Kidney tubule cell (primary cell): ENCODE measurements around the gene GRIK3.

Experiments
- DNase-seq: peaks from one replicate; pipeline ENCODE4 v3.0.0-alpha.2; 2018; ENCODE audit warnings: low spot score

GRIK3 gene

GRCh38 chr1:36761113-36761512 lies 273.2 kb downstream of the GRIK3 start:
- no peak for DNase-seq

- no peak for DNase-seq
Observed at GRCh38 chr1:36760081-36760480, 274.2 kb downstream of the GRIK3 start.

GRCh38 chr1:36759355-36759754 lies 275.0 kb downstream of the GRIK3 start:
- no peak for DNase-seq

- no peak for DNase-seq
Observed at GRCh38 chr1:36755303-36756230, 278.7 kb downstream of the GRIK3 start.

- DNase-seq: no peak
Observed at GRCh38 chr1:36754366-36754765, 279.9 kb downstream of the GRIK3 start.

GRCh38 chr1:36753451-36753850 lies 280.9 kb downstream of the GRIK3 start:
- no peak for DNase-seq

- DNase-seq: peak; percentile 13
Observed at GRCh38 chr1:36752891-36753361, 281.4 kb downstream of the GRIK3 start.

GRCh38 chr1:36752431-36752830 lies 281.9 kb downstream of the GRIK3 start:
- DNase-seq: no peak

- no peak for DNase-seq
Observed at GRCh38 chr1:36751525-36751924, 282.8 kb downstream of the GRIK3 start.

GRCh38 chr1:36748466-36748865 lies 285.8 kb downstream of the GRIK3 start:
- no peak for DNase-seq
